Esophagus (tissue), 2 donors: ENCODE measurements around the gene SSR1. TPM values are rescaled to one million over a fixed set of nuclear protein-coding genes. Genes with fewer than 3 reads are reported as not detected.
"Not testable (repeated sequence)": the region's sequence is repeated elsewhere in the genome, so short reads cannot be mapped to it uniquely, and the experiment has no call there.

ENCODE experiments used
- H3K27ac ChIP-seq, 2 donors: one replicate each; pipeline ENCODE4 v1.5.1; 2013; ENCODE audit warnings: low read depth in 2 of 2, mild to moderate bottlenecking in 2 of 2, inconsistent platforms in 1 of 2, low read length in 1 of 2, moderate library complexity in 1 of 2
- H3K27me3 ChIP-seq, 2 donors: one replicate each; pipeline ENCODE4 v1.6.1; 2013; ENCODE audit warnings: low read length in 2 of 2, control low read depth in 1 of 2, mild to moderate bottlenecking in 1 of 2; ENCODE audit not compliant: insufficient read depth in 2 of 2, control insufficient read depth in 1 of 2
- H3K36me3 ChIP-seq, 2 donors: one replicate each; pipeline ENCODE4 v1.6.1; 2013; ENCODE audit warnings: low read length in 1 of 2; ENCODE audit not compliant: control insufficient read depth in 2 of 2, insufficient read depth in 2 of 2
- H3K4me1 ChIP-seq, 2 donors: one replicate each; pipeline ENCODE4 v1.6.1; 2013; ENCODE audit warnings: low read length in 1 of 2; ENCODE audit not compliant: control insufficient read depth in 2 of 2, insufficient read depth in 2 of 2
- H3K4me3 ChIP-seq, 2 donors: one replicate each; pipeline ENCODE4 v1.5.1; 2013; ENCODE audit warnings: low read length in 2 of 2, mild to moderate bottlenecking in 2 of 2, low read depth in 1 of 2, moderate library complexity in 1 of 2
- H3K9me3 ChIP-seq, 2 donors: one replicate each; pipeline ENCODE4 v1.6.1; 2013; ENCODE audit warnings: mild to moderate bottlenecking in 2 of 2, low read depth in 1 of 2, low read length in 1 of 2, moderate library complexity in 1 of 2; ENCODE audit not compliant: control insufficient read depth in 2 of 2, insufficient read depth in 1 of 2
- WGBS, 2 donors: extraction: QIAGEN DNeasy Blood & Tissue Kit; methylation state at CpG; one replicate each; pipeline ENCODE4 v1.1.7; 2013; 5-methylcytosine and 5-hydroxymethylcytosine counted together
- polyA plus RNA-seq, 2 donors: library from polyadenylated mRNA; stranded (reverse); fragments of 200-250 nt; gene quantifications; one replicate each; pipeline ENCODE4 v1.2.3, GENCODE V29; 2013
- donor health status: healthy with polysubstance abuse.
- donor health status: Bipolar disorder and iron deficiency.

The SSR1 gene
- polyA plus RNA-seq, 2 donors, result 14.4 to 47.4 TPM

GRCh38 chr6:7339007-7339732 lies 26.2 kb upstream of the SSR1 start:
- H3K36me3 ChIP-seq, H3K27ac ChIP-seq, H3K4me3 ChIP-seq, H3K9me3 ChIP-seq, H3K4me1 ChIP-seq, H3K27me3 ChIP-seq: not testable (repeated sequence)
- WGBS, 2 donors, result 81 to 84% methylated on average over 14 of the region's 14 CpGs

GRCh38 chr6:7338031-7338430 lies 25.0 kb upstream of the SSR1 start:
- Histone ChIP-seq H3K4me1 (no peaks in the 10 kb centered on the region), H3K9me3 (no peaks in the 10 kb centered on the region), H3K36me3 (no peaks in the 10 kb centered on the region), H3K4me3 (no peak overlapping the region), H3K27ac (no peak overlapping the region), H3K27me3 (no peaks in the 10 kb centered on the region)
- WGBS, 2 donors, result 69 to 77% methylated on average over 2 of the region's 2 CpGs

GRCh38 chr6:7335519-7335918 lies 22.5 kb upstream of the SSR1 start:
- Histone ChIP-seq H3K27me3 (no peaks in the 10 kb centered on the region), H3K27ac (no peak overlapping the region), H3K36me3 (no peaks in the 10 kb centered on the region), H3K4me3 (no peak overlapping the region), H3K9me3 (no peaks in the 10 kb centered on the region), H3K4me1 (no peaks in the 10 kb centered on the region)
- WGBS, 2 donors, result 86 to 89% methylated on average over 3 of the region's 3 CpGs

GRCh38 chr6:7334685-7335084 lies 21.7 kb upstream of the SSR1 start:
- H3K9me3 ChIP-seq, result no peaks in the 10 kb centered on the region
- no peaks in the 10 kb centered on the region for H3K4me1 ChIP-seq
- 86 to 91% methylated on average over 3 of the region's 3 CpGs for WGBS, 2 donors
- no peaks in the 10 kb centered on the region for H3K36me3 ChIP-seq
- H3K27me3 ChIP-seq, result no peaks in the 10 kb centered on the region
- no peak overlapping the region for H3K27ac ChIP-seq
- H3K4me3 ChIP-seq, result no peak overlapping the region

- no peaks in the 10 kb centered on the region for H3K27me3 ChIP-seq
- 54 to 62% methylated on average over 8 of the region's 8 CpGs for WGBS, 2 donors
- peak overlapping the region in 1 of 2 donors; percentile 80 for H3K27ac ChIP-seq
- H3K9me3 ChIP-seq, result no peaks in the 10 kb centered on the region
- H3K4me1 ChIP-seq, result no peaks in the 10 kb centered on the region
- H3K4me3 ChIP-seq, result no peak overlapping the region
- H3K36me3 ChIP-seq, result no peaks in the 10 kb centered on the region
Measured at GRCh38 chr6:7332090-7332745, 19.2 kb upstream of the SSR1 start.

GRCh38 chr6:7331452-7331851 lies 18.5 kb upstream of the SSR1 start:
- Histone ChIP-seq H3K27me3 (no peaks in the 10 kb centered on the region), H3K4me1 (no peaks in the 10 kb centered on the region), H3K27ac (no peak overlapping the region), H3K4me3 (no peak overlapping the region), H3K36me3 (no peaks in the 10 kb centered on the region), H3K9me3 (no peaks in the 10 kb centered on the region)
- 88 to 92% methylated on average over 7 of the region's 7 CpGs for WGBS, 2 donors

- H3K36me3 ChIP-seq, result no peaks in the 10 kb centered on the region
- H3K4me3 ChIP-seq, result no peak overlapping the region
- H3K27me3 ChIP-seq, result no peaks in the 10 kb centered on the region
- no peaks in the 10 kb centered on the region for H3K4me1 ChIP-seq
- WGBS, 2 donors, result 67 to 71% methylated on average over 2 of the region's 2 CpGs
- no peak overlapping the region for H3K27ac ChIP-seq
- H3K9me3 ChIP-seq, result no peaks in the 10 kb centered on the region
Measured at GRCh38 chr6:7328243-7328642, 15.2 kb upstream of the SSR1 start.

- no peaks in the 10 kb centered on the region for H3K9me3 ChIP-seq
- WGBS, 2 donors, result 82% methylated on average over 3 of the region's 3 CpGs
- H3K4me3 ChIP-seq, result no peak overlapping the region
- H3K4me1 ChIP-seq, result no peaks in the 10 kb centered on the region
- H3K27me3 ChIP-seq, result no peaks in the 10 kb centered on the region
- H3K27ac ChIP-seq, result no peak overlapping the region
- no peaks in the 10 kb centered on the region for H3K36me3 ChIP-seq
Measured at GRCh38 chr6:7325750-7326149, 12.8 kb upstream of the SSR1 start.

- no peaks in the 10 kb centered on the region for H3K36me3 ChIP-seq
- H3K27ac ChIP-seq, result no peak overlapping the region
- no peaks in the 10 kb centered on the region for H3K9me3 ChIP-seq
- WGBS, 2 donors, result 74 to 76% methylated on average over 7 of the region's 7 CpGs
- no peak overlapping the region for H3K4me3 ChIP-seq
- no peaks in the 10 kb centered on the region for H3K27me3 ChIP-seq
- no peaks in the 10 kb centered on the region for H3K4me1 ChIP-seq
Measured at GRCh38 chr6:7324520-7324919, 11.5 kb upstream of the SSR1 start.

GRCh38 chr6:7323074-7323473 lies 10.1 kb upstream of the SSR1 start:
- H3K4me3 ChIP-seq, result no peak overlapping the region

More at GRCh38 chr6:7323074-7323473, 10.1 kb upstream of the SSR1 start:
- Histone ChIP-seq H3K36me3 (no peaks in the 10 kb centered on the region), H3K9me3 (no peaks in the 10 kb centered on the region), H3K27me3 (no peaks in the 10 kb centered on the region), H3K27ac (no peak overlapping the region), H3K4me1 (no peaks in the 10 kb centered on the region)
